GM21619 (cell line): ENCODE measurements around the gene TLK2.
"Not testable (repeated sequence)": the region's sequence is repeated elsewhere in the genome, so short reads cannot be mapped to it uniquely, and the experiment has no call there.

Experiments used
- ATAC-seq: cut with Tn5 transposase; IDR thresholded peaks from one replicate; pipeline ENCODE4 v1.9.1; 2021; ENCODE audit not compliant: unreplicated experiment

The TLK2 gene

DNA sequence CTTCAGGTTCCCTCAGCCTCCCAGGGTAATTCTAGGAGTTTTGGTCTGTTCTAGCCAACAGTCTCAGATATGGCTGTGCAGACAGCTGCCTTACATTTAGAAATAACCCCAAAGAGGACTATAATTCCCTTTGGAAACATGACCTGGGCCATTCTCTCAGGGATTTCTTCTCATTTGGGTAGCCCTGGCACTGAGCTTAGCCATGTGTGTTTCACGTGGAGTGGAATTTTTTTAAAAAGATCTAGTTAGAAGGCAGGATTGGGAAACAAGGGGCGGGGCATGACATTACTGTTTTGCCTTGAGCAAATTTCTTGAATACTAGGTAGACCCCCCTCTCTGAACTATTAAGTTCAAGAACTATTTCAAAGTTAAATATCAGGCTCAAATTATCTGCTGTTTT is 119.3 kb downstream of the TLK2 start:
- no peak for ATAC-seq

DNA sequence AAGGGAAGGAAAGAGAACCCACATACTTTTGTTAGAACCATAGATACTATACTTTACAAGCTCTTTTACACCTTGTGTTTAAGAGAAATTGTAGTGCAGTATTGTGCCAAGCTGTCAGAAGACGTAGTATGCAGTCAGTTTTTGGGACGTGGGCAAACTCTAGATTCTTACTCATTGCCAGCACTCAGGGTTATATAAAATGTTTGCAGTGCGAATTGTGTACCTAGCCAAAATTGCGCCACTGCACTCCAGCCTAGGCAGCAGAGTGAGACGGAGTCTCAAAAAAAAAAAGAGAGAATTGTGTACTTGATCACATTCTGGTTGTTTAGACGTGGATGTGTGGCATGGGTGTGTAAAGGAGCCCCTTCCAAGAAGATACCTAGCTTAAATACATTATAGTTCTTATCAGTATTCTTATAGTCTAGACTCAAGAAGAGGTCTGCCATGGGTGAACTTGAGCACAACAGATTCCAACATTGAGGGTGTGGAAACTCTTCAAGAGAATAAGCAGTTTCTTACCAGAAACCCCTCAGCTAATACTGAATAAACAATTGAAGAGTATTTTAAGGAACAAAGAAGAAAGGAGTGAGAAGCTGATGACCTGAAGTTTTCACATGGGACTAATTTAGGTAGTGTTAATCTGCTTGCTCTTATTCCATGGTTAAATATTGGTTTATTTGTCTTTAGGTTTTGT is 121.5 kb downstream of the TLK2 start:
- no peak for ATAC-seq

DNA sequence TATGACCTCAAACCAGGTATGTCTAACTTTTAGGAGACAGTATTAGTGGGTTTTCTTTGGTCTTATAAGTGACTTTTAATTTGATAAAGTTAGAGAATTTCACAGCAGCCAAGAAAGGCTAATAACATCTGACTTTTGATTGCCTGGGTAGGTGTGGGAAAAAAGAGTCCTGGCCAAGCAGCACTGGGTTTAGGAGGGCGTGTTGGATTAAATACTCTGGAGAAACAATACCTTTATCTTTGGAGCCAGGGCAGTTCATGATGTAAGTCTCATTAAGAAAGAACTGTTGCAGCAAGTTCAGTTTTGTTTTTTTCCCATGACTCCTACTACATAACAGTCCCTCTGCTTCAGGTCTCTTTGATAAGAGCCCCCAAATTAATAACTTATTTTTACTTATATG is 122.2 kb downstream of the TLK2 start:
- ATAC-seq = no peak

DNA sequence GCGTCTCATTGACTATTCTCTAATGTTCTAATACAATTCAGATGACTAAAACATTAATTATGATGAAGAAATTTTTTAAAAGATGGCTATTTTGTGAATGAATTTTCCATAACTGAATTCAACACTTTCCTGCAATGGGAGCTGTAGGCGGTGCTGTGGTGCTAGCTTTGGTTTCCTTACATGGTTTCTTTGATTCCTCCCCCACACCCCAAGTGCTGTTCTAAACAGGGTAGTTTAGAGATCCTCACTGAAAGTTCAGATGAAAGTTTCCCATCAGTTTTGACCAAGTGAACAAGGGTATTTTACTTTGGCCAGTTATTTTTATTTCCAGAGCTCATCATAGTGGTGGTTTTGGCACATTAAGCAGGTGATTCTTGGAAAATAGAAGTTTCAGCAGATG is 122.8 kb downstream of the TLK2 start:
- no peak for ATAC-seq

DNA sequence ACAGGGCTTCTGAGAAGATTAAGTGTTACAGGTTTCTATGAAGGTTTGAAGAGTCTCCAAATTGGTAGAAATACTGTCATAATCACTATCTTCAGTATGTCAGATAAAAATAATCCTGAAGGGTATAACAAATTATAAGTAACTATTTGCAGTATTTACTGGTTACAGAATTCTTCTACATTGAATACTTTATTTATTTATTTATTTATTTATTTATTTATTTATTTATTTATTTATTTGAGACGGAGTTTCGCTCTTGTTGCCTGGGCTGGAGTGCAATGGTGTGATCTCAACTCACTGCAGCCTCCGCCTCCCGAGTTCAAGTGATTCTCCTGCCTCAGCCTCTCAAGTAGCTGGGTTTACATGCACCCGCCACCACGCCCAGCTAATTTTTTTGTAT is 125.2 kb downstream of the TLK2 start:
- not testable (repeated sequence) for ATAC-seq

DNA sequence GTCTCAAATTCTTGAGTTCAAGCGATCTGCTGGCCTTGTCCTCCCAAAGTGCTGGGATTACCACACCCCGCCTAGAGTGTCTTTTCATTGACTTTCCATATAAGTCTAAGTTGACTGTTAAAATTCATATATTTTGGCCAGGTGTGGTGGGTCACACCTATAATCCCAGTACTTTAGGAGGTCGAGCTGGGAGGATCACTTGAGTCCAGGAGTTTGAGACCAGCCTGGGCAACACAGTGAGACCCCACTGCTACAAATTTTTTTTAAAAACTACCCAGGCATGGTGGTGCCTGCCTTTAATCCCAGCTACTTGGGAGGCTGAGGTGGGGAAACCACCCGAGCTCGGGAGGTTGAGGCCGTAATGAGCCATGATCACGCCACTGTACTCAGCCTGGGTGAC is 127.0 kb downstream of the TLK2 start:
- ATAC-seq = no peak

DNA sequence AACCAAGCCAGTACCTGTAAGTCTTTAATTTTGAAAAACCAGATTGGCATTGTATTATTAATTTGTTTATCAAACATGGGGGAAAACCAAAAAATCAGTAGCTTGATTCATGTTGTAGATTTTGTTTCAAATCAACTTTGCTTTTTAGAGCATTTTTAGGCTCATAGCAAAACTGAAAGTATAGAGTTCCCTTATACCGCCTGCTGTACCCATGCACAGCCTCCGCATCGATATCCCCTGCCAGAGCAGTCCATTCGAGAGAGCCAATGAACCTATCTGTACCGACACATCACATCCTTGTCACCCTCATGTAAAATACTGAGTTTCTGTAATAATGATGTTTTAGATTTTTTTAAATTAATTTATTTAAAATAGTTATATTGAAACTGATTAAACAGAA is 132.7 kb downstream of the TLK2 start:
- peak; percentile 83 for ATAC-seq

DNA sequence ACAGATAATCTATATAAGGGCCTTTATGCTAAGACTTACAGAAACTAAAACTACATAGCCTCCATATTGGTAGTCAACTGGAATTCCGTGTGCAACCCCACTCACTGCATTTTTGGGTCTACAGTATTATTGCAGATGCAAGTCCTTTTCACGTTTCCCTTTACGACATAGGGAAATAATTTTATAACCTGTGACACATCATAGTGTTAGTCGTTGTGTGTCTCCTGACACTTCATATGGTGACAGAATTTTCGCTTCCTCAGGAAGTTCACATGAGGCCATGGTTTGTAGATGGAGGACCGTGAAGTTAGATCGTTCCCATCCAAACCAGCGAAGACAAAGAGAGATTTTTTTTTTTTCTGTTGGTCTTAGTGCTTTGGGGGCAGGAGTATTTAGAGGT is 133.1 kb downstream of the TLK2 start:
- no peak for ATAC-seq

DNA sequence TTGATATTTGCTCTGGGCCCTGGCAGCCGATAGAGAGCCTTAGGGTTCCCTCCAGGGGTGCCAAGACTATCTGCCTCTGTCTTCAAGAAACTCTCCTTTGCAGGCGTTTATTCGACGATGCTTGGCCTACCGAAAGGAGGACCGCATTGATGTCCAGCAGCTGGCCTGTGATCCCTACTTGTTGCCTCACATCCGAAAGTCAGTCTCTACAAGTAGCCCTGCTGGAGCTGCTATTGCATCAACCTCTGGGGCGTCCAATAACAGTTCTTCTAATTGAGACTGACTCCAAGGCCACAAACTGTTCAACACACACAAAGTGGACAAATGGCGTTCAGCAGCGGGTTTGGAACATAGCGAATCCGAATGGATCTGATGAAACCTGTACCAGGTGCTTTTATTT is 133.7 kb downstream of the TLK2 start:
- not testable (repeated sequence) for ATAC-seq

DNA sequence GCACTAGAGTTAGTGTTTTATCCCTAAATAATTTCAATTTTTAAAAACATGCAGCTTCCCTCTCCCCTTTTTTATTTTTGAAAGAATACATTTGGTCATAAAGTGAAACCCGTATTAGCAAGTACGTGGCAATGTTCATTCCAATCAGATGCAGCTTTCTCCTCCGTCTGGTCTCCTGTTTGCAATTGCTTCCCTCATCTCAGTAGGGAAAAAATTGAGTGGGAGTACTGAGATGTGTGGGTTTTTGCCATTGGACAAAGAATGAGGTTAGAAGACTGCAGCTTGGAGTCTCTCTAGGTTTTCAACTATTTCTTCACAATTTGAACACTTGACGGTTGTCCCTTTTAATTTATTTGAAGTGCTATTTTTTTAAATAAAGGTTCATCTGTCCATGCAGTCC is 134.5 kb downstream of the TLK2 start:
- not testable (repeated sequence) for ATAC-seq

DNA sequence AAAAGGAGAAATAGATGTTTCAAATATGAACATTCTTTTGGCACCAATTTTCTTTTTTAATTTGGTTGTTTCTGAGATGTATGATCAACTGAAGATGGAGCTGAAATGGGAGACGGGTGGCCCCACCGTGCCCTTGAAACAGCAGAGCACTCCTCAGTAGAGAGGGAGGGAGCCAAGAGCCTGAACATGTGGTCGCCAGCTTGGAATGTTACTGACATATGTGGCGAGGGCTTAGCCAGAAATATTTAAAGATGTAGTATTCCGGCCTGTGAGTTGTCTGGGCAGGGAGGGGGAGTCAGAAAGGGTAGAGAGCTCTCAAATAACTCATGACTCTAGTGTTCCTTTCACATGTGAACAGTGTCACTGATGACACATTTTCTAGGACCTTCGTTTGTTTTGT is 135.5 kb downstream of the TLK2 start:
- no peak for ATAC-seq

DNA sequence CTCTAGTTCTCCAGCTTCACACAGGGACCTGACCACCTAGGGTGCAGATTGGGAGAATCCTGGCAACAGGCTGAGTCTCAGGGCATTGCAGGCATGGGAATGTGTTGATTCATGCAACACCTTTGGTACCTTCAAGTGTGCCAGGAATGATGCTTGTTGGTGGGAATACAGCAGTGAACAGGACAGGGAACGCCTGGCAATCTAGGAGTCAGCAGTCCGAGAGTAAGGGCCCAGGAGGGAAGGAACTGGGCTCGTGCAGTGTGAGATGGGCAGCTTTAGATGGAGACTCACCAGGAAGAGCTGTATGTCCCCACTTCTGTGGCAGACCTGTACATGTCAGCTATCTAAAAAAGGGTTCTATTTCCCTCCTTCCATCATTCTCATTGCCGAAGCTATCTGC is 136.9 kb downstream of the TLK2 start:
- no peak for ATAC-seq

DNA sequence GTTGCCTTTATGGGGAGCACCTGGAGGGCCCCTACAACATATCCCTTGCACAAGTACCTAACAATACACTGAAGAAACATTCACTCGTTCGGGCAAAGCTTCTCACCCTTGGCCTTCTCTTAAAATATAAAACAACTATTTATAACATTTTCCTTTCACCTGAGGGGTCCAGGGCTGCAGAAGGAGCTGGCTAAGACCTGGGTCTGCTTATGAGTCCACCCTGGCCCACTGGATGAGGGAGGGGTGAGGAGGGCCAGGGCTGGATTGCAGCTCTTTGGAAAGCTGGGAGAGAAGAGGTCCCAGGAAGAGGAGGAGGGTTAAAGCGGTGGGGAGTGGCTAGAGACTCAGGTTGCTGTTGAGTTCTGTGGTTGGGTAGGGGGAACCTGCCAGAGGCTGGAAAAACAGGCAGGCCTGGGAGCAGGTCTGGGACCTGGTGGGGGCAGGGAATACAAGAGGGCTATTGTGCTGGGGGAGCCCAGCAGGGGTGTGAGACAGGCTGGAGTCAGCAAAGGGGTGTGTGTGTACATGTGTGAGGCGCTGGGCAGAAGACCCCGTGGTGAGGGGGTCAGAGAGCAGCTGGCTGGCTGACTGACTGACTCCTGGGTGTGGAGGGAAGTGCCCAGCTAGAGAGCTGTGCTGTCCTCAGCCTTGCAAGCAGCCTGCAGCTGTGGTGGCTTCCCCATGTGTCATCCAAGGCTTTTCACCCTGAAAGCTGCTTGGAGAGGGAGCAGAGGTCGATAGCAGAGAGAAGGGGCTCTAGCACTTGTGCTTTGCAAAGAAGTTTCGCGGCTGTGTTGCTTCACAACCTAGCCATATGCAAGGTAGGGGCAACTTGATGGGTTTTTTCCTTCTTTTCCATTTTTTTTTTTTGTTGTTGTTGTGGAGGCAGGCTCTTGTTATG is 138.6 kb downstream of the TLK2 start:
- no peak for ATAC-seq

DNA sequence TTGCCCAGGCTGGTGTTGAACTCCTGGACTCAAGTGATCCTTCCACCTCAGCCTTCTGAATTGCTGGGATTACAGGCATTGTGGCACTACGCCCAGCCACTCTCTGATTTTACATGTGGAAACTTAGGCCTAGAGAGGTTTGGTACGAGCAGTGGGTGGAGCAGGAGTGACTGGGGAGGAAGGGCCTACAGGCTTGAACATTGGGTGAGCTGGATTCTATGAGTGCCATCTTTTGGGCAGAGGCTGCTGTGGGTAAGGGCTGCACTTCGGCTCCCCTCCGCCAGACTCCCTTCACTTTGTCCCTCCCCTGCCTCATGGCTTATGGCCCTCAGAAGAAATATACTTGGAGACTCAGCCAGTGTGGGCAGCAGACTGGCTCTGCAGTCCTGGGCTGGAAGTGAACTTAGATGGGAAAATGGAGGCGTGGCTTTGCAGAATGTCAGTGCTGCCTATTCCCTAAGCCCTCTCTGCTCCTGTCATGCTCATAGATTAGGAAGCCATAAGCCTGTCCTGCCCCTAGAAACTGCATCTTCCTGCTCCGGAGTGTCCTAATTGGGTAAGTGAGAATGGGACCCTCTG is 139.4 kb downstream of the TLK2 start:
- no peak for ATAC-seq

DNA sequence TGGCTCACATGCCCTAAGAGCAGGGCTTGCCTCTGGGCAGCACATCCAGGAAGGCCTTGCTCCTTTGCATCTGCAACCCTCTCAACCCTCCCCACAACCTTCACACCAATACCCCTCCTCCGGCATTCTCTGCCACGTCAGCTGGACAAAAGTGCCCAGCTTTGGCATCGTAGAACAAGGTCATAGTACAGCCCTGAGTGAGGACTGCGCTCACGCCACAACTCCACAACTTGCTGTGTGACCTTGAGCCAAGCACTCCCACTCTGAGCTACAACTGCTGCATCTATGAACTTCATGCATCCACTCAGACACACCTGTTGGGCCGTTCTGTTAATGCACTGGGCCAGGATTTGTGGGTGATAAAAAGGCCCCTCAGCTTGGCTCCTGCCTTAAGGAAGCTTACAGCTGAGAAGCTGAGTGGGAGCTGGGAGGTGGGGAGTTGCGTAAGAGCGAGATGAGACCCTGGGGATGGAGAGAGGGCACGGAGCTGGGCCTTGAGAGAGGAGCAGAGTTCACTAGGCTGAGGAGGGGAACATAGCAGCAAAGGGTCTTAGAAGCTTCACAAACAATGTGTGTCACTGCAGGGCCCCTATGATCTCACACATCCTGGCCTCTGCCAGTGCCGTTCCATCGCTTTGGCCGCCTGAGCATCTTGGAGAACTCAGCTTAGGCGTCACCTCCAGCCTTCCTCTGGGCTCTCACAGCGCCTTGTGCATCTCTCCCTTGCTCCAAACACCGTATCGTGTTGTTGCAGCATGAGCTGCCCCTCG is 140.2 kb downstream of the TLK2 start:
- ATAC-seq = no peak

DNA sequence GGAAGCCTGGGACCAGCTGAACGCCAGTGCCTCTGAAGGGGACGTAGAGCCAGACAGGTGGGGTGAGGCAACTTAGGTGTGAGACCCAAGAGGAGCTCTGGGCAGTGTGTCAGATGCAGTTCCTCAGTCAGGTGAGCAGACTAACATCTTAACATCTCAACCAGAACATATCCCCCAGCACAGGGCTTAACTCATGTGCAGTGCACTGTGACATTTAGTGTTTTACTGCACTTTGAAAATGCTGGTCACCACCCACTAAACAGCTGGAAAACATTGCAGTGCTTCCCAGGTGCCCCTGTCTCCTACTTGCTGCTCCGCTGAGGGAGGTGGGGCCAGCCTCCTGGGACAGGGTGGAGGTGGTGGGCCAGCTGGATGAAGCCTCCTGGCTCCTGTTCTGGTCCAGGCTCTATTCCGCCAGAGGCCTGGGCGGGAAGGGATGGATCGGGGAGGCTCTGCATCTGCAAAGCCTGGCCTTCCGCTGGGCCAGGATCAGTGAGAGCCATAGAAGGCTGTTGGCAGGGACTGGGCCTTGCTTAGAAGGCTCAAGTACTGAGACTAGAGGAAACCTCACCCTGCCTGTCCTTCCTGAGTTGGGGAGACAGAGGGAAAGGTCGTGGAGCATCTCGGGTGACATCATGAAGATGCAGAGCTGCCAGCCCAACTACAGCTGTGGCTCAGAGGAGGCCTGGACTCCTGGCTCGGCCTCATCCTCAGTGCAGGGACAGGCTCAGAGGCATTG is 141.0 kb downstream of the TLK2 start:
- ATAC-seq = no peak

DNA sequence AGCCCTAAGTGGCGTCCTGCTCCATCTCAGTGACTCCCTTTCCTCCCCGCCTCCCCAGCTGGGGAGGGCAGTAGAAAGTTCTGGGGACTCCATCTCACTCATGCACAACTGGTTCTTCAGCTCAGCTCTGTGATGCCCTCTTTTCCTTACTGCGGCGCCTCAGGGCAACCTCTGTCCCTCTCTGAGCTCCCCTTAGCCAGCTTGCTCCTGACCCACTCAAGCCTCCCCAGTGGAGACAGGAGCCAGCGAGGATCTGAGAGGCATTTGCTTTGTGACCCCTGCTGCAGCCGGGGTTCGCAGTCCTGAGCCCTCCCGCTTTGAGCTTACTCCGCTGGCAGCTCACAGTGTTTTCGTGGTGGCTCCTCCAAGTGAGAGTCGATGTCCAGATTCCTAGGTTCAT is 142.6 kb downstream of the TLK2 start:
- ATAC-seq = no peak

DNA sequence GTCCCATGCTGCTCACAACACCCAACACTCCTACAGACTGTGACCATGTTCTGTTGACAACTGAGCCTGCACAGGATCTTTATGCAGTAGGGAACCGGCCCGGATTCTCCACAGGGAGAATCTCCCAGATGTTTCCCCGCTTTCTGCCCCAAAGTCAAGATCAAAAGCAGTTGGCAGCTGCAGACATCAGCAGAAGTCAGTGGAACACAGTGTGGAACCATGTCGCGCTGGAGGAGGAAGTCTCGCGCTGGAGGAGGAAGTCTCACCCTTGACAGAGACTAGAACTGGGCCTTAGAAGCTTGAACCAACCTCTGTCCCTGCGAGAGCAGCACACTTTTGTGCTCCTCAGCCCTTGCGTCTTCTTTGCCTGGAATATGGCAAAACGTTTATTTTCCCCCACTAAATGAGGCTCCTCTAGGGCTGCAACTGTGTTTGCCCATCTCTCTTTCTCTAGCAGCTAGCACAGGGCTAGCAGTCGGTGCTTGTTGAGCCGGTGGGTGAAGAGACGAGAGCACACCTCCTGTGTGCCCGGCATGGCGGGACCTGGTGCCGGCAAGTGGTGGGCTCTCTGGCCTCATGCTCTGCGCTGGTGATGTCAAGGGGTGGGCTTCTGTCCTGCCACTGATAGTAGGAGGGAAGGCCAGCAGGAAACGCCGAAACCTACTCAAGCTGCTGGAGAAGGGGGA is 146.7 kb downstream of the TLK2 start:
- ATAC-seq = no peak

DNA sequence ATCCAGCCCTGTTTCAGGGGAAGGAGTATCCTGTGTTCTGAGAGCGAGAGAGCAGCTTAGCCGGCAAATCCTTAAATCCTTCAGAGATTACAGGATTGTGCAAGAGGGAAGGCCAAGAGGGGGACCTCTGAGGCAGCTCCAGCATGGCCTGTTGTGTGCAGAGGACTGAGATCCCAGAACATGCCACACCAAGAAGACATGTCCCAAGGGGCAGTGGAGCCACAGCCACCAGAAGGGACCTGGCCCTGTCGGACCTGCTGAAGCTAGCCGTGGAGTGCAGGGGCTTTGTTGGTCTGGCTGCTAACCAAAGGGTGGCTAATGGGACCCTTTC is 147.2 kb downstream of the TLK2 start:
- no peak for ATAC-seq

DNA sequence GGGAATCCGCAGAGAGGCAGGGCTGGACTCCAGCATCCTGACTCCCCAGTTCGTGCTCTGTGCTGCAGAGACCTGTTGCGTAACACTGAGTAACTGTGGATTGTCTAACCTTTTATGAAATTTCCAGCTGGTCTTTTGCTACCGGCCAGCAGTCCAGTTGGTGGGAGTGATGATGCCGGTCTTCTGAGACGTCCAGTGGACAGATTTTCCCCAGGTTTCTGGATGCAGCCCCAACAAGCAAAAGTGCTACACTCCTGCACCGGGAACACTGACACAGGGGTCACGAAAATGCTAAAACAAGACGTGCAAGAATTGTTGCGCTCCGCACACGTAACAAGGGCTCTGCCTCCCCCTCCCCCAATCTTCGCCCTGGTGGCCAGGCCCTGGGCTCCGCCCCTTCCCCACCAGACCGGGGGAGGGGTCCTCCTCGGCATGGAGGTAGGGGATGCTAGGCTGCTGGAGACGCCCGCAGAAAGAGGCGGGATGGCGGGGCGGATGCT is 148.1 kb downstream of the TLK2 start:
- no peak for ATAC-seq
